ENCODE data around the gene METTL15. TPM values are rescaled to one million over a fixed set of nuclear protein-coding genes. Genes with fewer than 3 reads are reported as not detected.
"Not testable (repeated sequence)": the region's sequence is repeated elsewhere in the genome, so short reads cannot be mapped to it uniquely, and the experiment has no call there.

Gene METTL15
- total and polyA plus RNA-seq, 2 donors (not counting 1 experiment from before 2014, with no cell fraction given): 3.9 to 19.7 TPM

GRCh38 chr11:28086569-28086968 is 21.6 kb upstream of the METTL15 start:
- no peak overlapping the region for H3K4me3 Mint-ChIP-seq
- no CpG with 5 or more reads among the region's 1 CpG for WGBS (ENCODE audit: insufficient coverage)
- Histone ChIP-seq H3K9ac (ENCODE audit: low read length) (no peak overlapping the region), H3K4me2 (replicated peaks; ENCODE audit: low read depth, low read length, poor library complexity, severe bottlenecking) (no peak overlapping the region), H3K4me3 (ENCODE audit: control extremely low read depth in 1 of 5, extremely low read depth in 1 of 5, insufficient read depth in 1 of 5, low read depth in 2 of 5, low read length in 4 of 5) (no peak overlapping the region), H2AFZ (ENCODE audit: insufficient read depth, low read depth, low read length, poor library complexity, severe bottlenecking) (no peak overlapping the region), H3K4me1 (ENCODE audit: control insufficient read depth in 2 of 2, insufficient read depth in 2 of 2, low read length in 2 of 2) (no peaks in the 10 kb centered on the region), H3K9me3 (ENCODE audit: control extremely low read depth in 1 of 3, control insufficient read depth in 2 of 3, insufficient read depth in 1 of 3, low read length in 2 of 3) (no peaks in the 10 kb centered on the region), H3K36me3 (replicated peaks in 1 of 2; ENCODE audit: control extremely low read depth in 1 of 2, control insufficient read depth in 1 of 2, extremely low read depth in 1 of 2, insufficient read depth in 2 of 2, low read length in 1 of 2) (peaks cover 0 to 1% of the 10 kb centered on the region in 2 experiments), H4K20me1 (ENCODE audit: control insufficient read depth, insufficient read depth, low read length, poor library complexity, severe bottlenecking) (no peaks in the 10 kb centered on the region), H3K27ac (ENCODE audit: low read length in 2 of 2) (no peak overlapping the region), H3K27me3 (replicated peaks in 1 of 4; ENCODE audit: control extremely low read depth in 1 of 4, control insufficient read depth in 3 of 4, insufficient read depth in 4 of 4, low read length in 3 of 4) (no peaks in the 10 kb centered on the region), H3K79me2 (ENCODE audit: control insufficient read depth, insufficient read depth, low read length) (no peaks in the 10 kb centered on the region)
- intact Hi-C loops (cut with micrococcal nuclease): no loop called here
- DNase-seq (no peak), ATAC-seq (ENCODE audit: low read depth) (no peak)
- POLR2A ChIA-PET: no interaction called here
- H3K27ac Mint-ChIP-seq: no peak overlapping the region
- H3K27me3 Mint-ChIP-seq: no peaks in the 10 kb centered on the region
- TF ChIP-seq, protein P1, sequence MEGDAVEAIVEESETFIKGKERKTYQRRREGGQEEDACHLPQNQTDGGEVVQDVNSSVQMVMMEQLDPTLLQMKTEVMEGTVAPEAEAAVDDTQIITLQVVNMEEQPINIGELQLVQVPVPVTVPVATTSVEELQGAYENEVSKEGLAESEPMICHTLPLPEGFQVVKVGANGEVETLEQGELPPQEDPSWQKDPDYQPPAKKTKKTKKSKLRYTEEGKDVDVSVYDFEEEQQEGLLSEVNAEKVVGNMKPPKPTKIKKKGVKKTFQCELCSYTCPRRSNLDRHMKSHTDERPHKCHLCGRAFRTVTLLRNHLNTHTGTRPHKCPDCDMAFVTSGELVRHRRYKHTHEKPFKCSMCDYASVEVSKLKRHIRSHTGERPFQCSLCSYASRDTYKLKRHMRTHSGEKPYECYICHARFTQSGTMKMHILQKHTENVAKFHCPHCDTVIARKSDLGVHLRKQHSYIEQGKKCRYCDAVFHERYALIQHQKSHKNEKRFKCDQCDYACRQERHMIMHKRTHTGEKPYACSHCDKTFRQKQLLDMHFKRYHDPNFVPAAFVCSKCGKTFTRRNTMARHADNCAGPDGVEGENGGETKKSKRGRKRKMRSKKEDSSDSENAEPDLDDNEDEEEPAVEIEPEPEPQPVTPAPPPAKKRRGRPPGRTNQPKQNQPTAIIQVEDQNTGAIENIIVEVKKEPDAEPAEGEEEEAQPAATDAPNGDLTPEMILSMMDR (IDR thresholded peaks at IDR 0.05): no peak
- TF ChIP-seq EZH2 (IDR thresholded peaks at IDR 0.05; ENCODE audit: borderline replicate concordance, insufficient read depth, low read depth, low read length, poor library complexity, severe bottlenecking): no peak
- CTCF ChIA-PET: no interaction called here
- no peaks in the 10 kb centered on the region for H3K4me1 Mint-ChIP-seq
- no peaks in the 10 kb centered on the region for H3K9me3 Mint-ChIP-seq (ENCODE audit: insufficient read depth)

- CTCF ChIA-PET; H3K4me2 ChIP-seq (replicated peaks; ENCODE audit: low read depth, low read length, poor library complexity, severe bottlenecking); H3K4me1 Mint-ChIP-seq; ATAC-seq (ENCODE audit: low read depth); intact Hi-C loops (cut with micrococcal nuclease); DNase-seq; H3K4me1 ChIP-seq (ENCODE audit: control insufficient read depth in 2 of 2, insufficient read depth in 2 of 2, low read length in 2 of 2); H3K9ac ChIP-seq (ENCODE audit: low read length); H3K27me3 ChIP-seq (replicated peaks in 1 of 4; ENCODE audit: control extremely low read depth in 1 of 4, control insufficient read depth in 3 of 4, insufficient read depth in 4 of 4, low read length in 3 of 4); H3K36me3 ChIP-seq (replicated peaks in 1 of 2; ENCODE audit: control extremely low read depth in 1 of 2, control insufficient read depth in 1 of 2, extremely low read depth in 1 of 2, insufficient read depth in 2 of 2, low read length in 1 of 2); H3K27ac Mint-ChIP-seq; H3K4me3 Mint-ChIP-seq; H3K79me2 ChIP-seq (ENCODE audit: control insufficient read depth, insufficient read depth, low read length); H2AFZ ChIP-seq (ENCODE audit: insufficient read depth, low read depth, low read length, poor library complexity, severe bottlenecking); POLR2A ChIA-PET; H3K4me3 ChIP-seq (ENCODE audit: control extremely low read depth in 1 of 5, extremely low read depth in 1 of 5, insufficient read depth in 1 of 5, low read depth in 2 of 5, low read length in 4 of 5); H3K9me3 ChIP-seq (ENCODE audit: control extremely low read depth in 1 of 3, control insufficient read depth in 2 of 3, insufficient read depth in 1 of 3, low read length in 2 of 3); H3K9me3 Mint-ChIP-seq (ENCODE audit: insufficient read depth); H3K27ac ChIP-seq (ENCODE audit: low read length in 2 of 2); H4K20me1 ChIP-seq (ENCODE audit: control insufficient read depth, insufficient read depth, low read length, poor library complexity, severe bottlenecking); H3K27me3 Mint-ChIP-seq: not testable (repeated sequence)
- WGBS (ENCODE audit: insufficient coverage): no CpG with 5 or more reads among the region's 1 CpG
Observed at GRCh38 chr11:28087192-28087591, 21.0 kb upstream of the METTL15 start.

GRCh38 chr11:28087693-28088092 is 20.5 kb upstream of the METTL15 start:
- H3K27ac ChIP-seq (ENCODE audit: low read length in 2 of 2); POLR2A ChIA-PET; H3K4me1 ChIP-seq (ENCODE audit: control insufficient read depth in 2 of 2, insufficient read depth in 2 of 2, low read length in 2 of 2); H4K20me1 ChIP-seq (ENCODE audit: control insufficient read depth, insufficient read depth, low read length, poor library complexity, severe bottlenecking); H3K4me1 Mint-ChIP-seq; H3K4me2 ChIP-seq (replicated peaks; ENCODE audit: low read depth, low read length, poor library complexity, severe bottlenecking); H3K36me3 ChIP-seq (replicated peaks in 1 of 2; ENCODE audit: control extremely low read depth in 1 of 2, control insufficient read depth in 1 of 2, extremely low read depth in 1 of 2, insufficient read depth in 2 of 2, low read length in 1 of 2); H2AFZ ChIP-seq (ENCODE audit: insufficient read depth, low read depth, low read length, poor library complexity, severe bottlenecking); H3K4me3 ChIP-seq (ENCODE audit: control extremely low read depth in 1 of 5, extremely low read depth in 1 of 5, insufficient read depth in 1 of 5, low read depth in 2 of 5, low read length in 4 of 5); H3K4me3 Mint-ChIP-seq; CTCF ChIA-PET; H3K27me3 ChIP-seq (replicated peaks in 1 of 4; ENCODE audit: control extremely low read depth in 1 of 4, control insufficient read depth in 3 of 4, insufficient read depth in 4 of 4, low read length in 3 of 4); H3K27me3 Mint-ChIP-seq; H3K9me3 Mint-ChIP-seq (ENCODE audit: insufficient read depth); H3K27ac Mint-ChIP-seq; intact Hi-C loops (cut with micrococcal nuclease); H3K9ac ChIP-seq (ENCODE audit: low read length); DNase-seq; H3K9me3 ChIP-seq (ENCODE audit: control extremely low read depth in 1 of 3, control insufficient read depth in 2 of 3, insufficient read depth in 1 of 3, low read length in 2 of 3); H3K79me2 ChIP-seq (ENCODE audit: control insufficient read depth, insufficient read depth, low read length); ATAC-seq (ENCODE audit: low read depth): not testable (repeated sequence)
- WGBS (ENCODE audit: insufficient coverage): no CpG with 5 or more reads among the region's 3 CpGs
